Fibroblast of upper back skin (primary cell): ENCODE measurements around the gene AP1S3.
"Not testable (repeated sequence)": the region's sequence is repeated elsewhere in the genome, so short reads cannot be mapped to it uniquely, and the experiment has no call there.

Experiments
- DNase-seq: peaks from one replicate; pipeline ENCODE4 v3.0.0-alpha.2; 2013

AP1S3 gene

GRCh38 chr2:223852281-223852795 lies 15.0 kb upstream of the AP1S3 start:
- DNase-seq, result no peak

- no peak for DNase-seq
These were observed 10.0 kb upstream of the AP1S3 start for GRCh38 chr2:223847410-223847809.

GRCh38 chr2:223846515-223846914 lies 9.1 kb upstream of the AP1S3 start:
- DNase-seq, result peak; percentile 69

- no peak for DNase-seq
These were observed 4.2 kb upstream of the AP1S3 start for GRCh38 chr2:223841436-223842190.

GRCh38 chr2:223835701-223836532 lies 1.5 kb downstream of the AP1S3 start:
- DNase-seq, result no peak

- no peak for DNase-seq
These were observed 3.0 kb downstream of the AP1S3 start for GRCh38 chr2:223834431-223834830.

GRCh38 chr2:223832241-223832903 lies 5.0 kb downstream of the AP1S3 start:
- no peak for DNase-seq

- no peak for DNase-seq
These were observed 8.3 kb downstream of the AP1S3 start for GRCh38 chr2:223829128-223829527.

- DNase-seq, result no peak
These were observed 9.1 kb downstream of the AP1S3 start for GRCh38 chr2:223828314-223828713.

- DNase-seq, result no peak
These were observed 10.4 kb downstream of the AP1S3 start for GRCh38 chr2:223826995-223827394.

- DNase-seq, result no peak
These were observed 13.1 kb downstream of the AP1S3 start for GRCh38 chr2:223824301-223824700.

- DNase-seq, result no peak
These were observed 14.6 kb downstream of the AP1S3 start for GRCh38 chr2:223822818-223823217.

- no peak for DNase-seq
These were observed 16.8 kb downstream of the AP1S3 start for GRCh38 chr2:223820549-223820948.

- no peak for DNase-seq
These were observed 17.5 kb downstream of the AP1S3 start for GRCh38 chr2:223819891-223820290.

- DNase-seq, result peak; percentile 20
These were observed 21.4 kb downstream of the AP1S3 start for GRCh38 chr2:223815884-223816570.

GRCh38 chr2:223815186-223815883 lies 22.0 kb downstream of the AP1S3 start:
- peak; percentile 82 for DNase-seq

GRCh38 chr2:223814764-223815163 lies 22.6 kb downstream of the AP1S3 start:
- DNase-seq, result not testable (repeated sequence)

GRCh38 chr2:223813329-223813728 lies 24.1 kb downstream of the AP1S3 start:
- no peak for DNase-seq

- DNase-seq, result peak; percentile 38
These were observed 25.6 kb downstream of the AP1S3 start for GRCh38 chr2:223811757-223812156.

GRCh38 chr2:223805008-223805407 lies 32.4 kb downstream of the AP1S3 start:
- no peak for DNase-seq

GRCh38 chr2:223801736-223802135 lies 35.6 kb downstream of the AP1S3 start:
- no peak for DNase-seq

GRCh38 chr2:223800908-223801307 lies 36.5 kb downstream of the AP1S3 start:
- peak; percentile 31 for DNase-seq
